IgD-negative memory B cell (primary cell): ENCODE data around the gene FAM222A. TPM values are rescaled to one million over a fixed set of nuclear protein-coding genes. Genes with fewer than 3 reads are reported as not detected.

Experiments
- H3K27ac Mint-ChIP-seq, 3 donors: one replicate each; pipeline ENCODE4 v1.8.0; 2020 to 2022; ENCODE audit warnings: mild to moderate bottlenecking in 3 of 3, mixed read lengths in 3 of 3, moderate library complexity in 1 of 3
- H3K27me3 Mint-ChIP-seq: one replicate; pipeline ENCODE4 v1.8.0; 2021; ENCODE audit warnings: mixed read lengths
- H3K36me3 Mint-ChIP-seq: one replicate; pipeline ENCODE4 v1.8.0; 2020; ENCODE audit warnings: mild to moderate bottlenecking, mixed read lengths
- H3K4me1 Mint-ChIP-seq, 3 donors: one replicate each; pipeline ENCODE4 v1.8.0; 2020 to 2022; ENCODE audit warnings: mixed read lengths in 3 of 3, mild to moderate bottlenecking in 1 of 3
- H3K4me3 Mint-ChIP-seq, 4 donors: one replicate each; pipeline ENCODE4 v1.8.0; 2020 to 2022; ENCODE audit warnings: mild to moderate bottlenecking in 4 of 4, mixed read lengths in 4 of 4, moderate library complexity in 3 of 4
- H3K9me3 Mint-ChIP-seq, 3 donors: one replicate each; pipeline ENCODE4 v1.8.0; 2020 to 2021; ENCODE audit warnings: mixed read lengths in 3 of 3, mild to moderate bottlenecking in 1 of 3
- polyA plus RNA-seq: library from polyadenylated mRNA; unstranded; fragments of 300-500 nt; fragmentation: Illumina TruSeq; gene quantifications from one replicate; pipeline ENCODE4 v1.2.3, GENCODE V29; 2021

Gene FAM222A
- polyA plus RNA-seq, 1 donor from 2014 or later: 0.10 TPM

- Mint-ChIP-seq H3K36me3 (no peaks in the 10 kb centered on the region), H3K4me3 (no peak overlapping the region), H3K27ac (no peak overlapping the region), H3K9me3 (peaks cover 0 to 2% (median 0%) of the 10 kb centered on the region in 3 donors), H3K4me1 (no peaks in the 10 kb centered on the region), H3K27me3 (peaks cover 10% of the 10 kb centered on the region)
Measured at GRCh38 chr12:109702111-109702841, 11.3 kb upstream of the FAM222A start.

- Mint-ChIP-seq H3K4me1 (no peaks in the 10 kb centered on the region), H3K36me3 (peaks cover 2% of the 10 kb centered on the region), H3K9me3 (peaks cover 0 to 2% (median 0%) of the 10 kb centered on the region in 3 donors), H3K27ac (no peak overlapping the region), H3K27me3 (peaks cover 14% of the 10 kb centered on the region), H3K4me3 (no peak overlapping the region)
Measured at GRCh38 chr12:109703684-109704083, 9.9 kb upstream of the FAM222A start.

- H3K4me3 Mint-ChIP-seq: no peak overlapping the region
- H3K9me3 Mint-ChIP-seq: peaks cover 0 to 2% (median 0%) of the 10 kb centered on the region in 3 donors
- peaks cover 14% of the 10 kb centered on the region for H3K27me3 Mint-ChIP-seq
- no peak overlapping the region for H3K27ac Mint-ChIP-seq
- no peaks in the 10 kb centered on the region for H3K4me1 Mint-ChIP-seq
- peaks cover 3% of the 10 kb centered on the region for H3K36me3 Mint-ChIP-seq
Measured at GRCh38 chr12:109704371-109705098, 9.1 kb upstream of the FAM222A start.

- no peak overlapping the region for H3K27ac Mint-ChIP-seq
- H3K27me3 Mint-ChIP-seq: peaks cover 14% of the 10 kb centered on the region
- no peaks in the 10 kb centered on the region for H3K4me1 Mint-ChIP-seq
- peaks cover 3% of the 10 kb centered on the region for H3K36me3 Mint-ChIP-seq
- peaks cover 0 to 2% (median 0%) of the 10 kb centered on the region in 3 donors for H3K9me3 Mint-ChIP-seq
- no peak overlapping the region for H3K4me3 Mint-ChIP-seq
Measured at GRCh38 chr12:109705291-109705690, 8.3 kb upstream of the FAM222A start.

GRCh38 chr12:109706398-109706746 lies 7.3 kb upstream of the FAM222A start:
- Mint-ChIP-seq H3K4me1 (no peaks in the 10 kb centered on the region), H3K4me3 (no peak overlapping the region), H3K27ac (no peak overlapping the region), H3K9me3 (peaks cover 0 to 4% (median 0%) of the 10 kb centered on the region in 3 donors), H3K27me3 (peaks cover 19% of the 10 kb centered on the region), H3K36me3 (peaks cover 3% of the 10 kb centered on the region)

- H3K27ac Mint-ChIP-seq: no peak overlapping the region
- H3K9me3 Mint-ChIP-seq: peaks cover 0 to 4% (median 0%) of the 10 kb centered on the region in 3 donors
- H3K4me1 Mint-ChIP-seq: no peaks in the 10 kb centered on the region
- peaks cover 17% of the 10 kb centered on the region for H3K27me3 Mint-ChIP-seq
- H3K36me3 Mint-ChIP-seq: peaks cover 3% of the 10 kb centered on the region
- H3K4me3 Mint-ChIP-seq: no peak overlapping the region
Measured at GRCh38 chr12:109706747-109707469, 6.7 kb upstream of the FAM222A start.

- Mint-ChIP-seq H3K4me3 (no peak overlapping the region), H3K27ac (no peak overlapping the region), H3K9me3 (peaks cover 0 to 3% (median 0%) of the 10 kb centered on the region in 3 donors), H3K27me3 (peaks cover 15% of the 10 kb centered on the region), H3K36me3 (peaks cover 3% of the 10 kb centered on the region), H3K4me1 (no peaks in the 10 kb centered on the region)
Measured at GRCh38 chr12:109707470-109707821, 6.2 kb upstream of the FAM222A start.

- Mint-ChIP-seq H3K4me3 (no peak overlapping the region), H3K36me3 (peaks cover 3% of the 10 kb centered on the region), H3K27ac (peak overlapping the region in 1 of 3 donors; percentile 51)
Measured at GRCh38 chr12:109708939-109709338, 4.7 kb upstream of the FAM222A start.

GRCh38 chr12:109709401-109709991 lies 4.1 kb upstream of the FAM222A start:
- Mint-ChIP-seq H3K9me3 (peaks cover 0 to 3% (median 0%) of the 10 kb centered on the region in 3 donors), H3K27me3 (peaks cover 15% of the 10 kb centered on the region), H3K4me1 (peaks cover 3 to 5% (median 4%) of the 10 kb centered on the region in 3 donors), H3K36me3 (peaks cover 3% of the 10 kb centered on the region), H3K27ac (peak overlapping the region in 1 of 3 donors; percentile 51), H3K4me3 (no peak overlapping the region)

More at GRCh38 chr12:109708939-109709338, 4.7 kb upstream of the FAM222A start:
- peaks cover 0 to 3% (median 0%) of the 10 kb centered on the region in 3 donors for H3K9me3 Mint-ChIP-seq
- peaks cover 3 to 5% (median 4%) of the 10 kb centered on the region in 3 donors for H3K4me1 Mint-ChIP-seq
- H3K27me3 Mint-ChIP-seq: peaks cover 15% of the 10 kb centered on the region

GRCh38 chr12:109710205-109710746 lies 3.3 kb upstream of the FAM222A start:
- Mint-ChIP-seq H3K4me1 (peaks cover 3 to 6% (median 4%) of the 10 kb centered on the region in 3 donors), H3K27me3 (peaks cover 10% of the 10 kb centered on the region), H3K36me3 (peaks cover 3% of the 10 kb centered on the region), H3K4me3 (no peak overlapping the region), H3K27ac (no peak overlapping the region), H3K9me3 (peaks cover 0 to 3% (median 0%) of the 10 kb centered on the region in 3 donors)

- Mint-ChIP-seq H3K27ac (peak overlapping the region in 1 of 3 donors; percentile 62), H3K4me1 (peaks cover 3 to 6% (median 4%) of the 10 kb centered on the region in 3 donors), H3K36me3 (peaks cover 3% of the 10 kb centered on the region), H3K4me3 (peak overlapping the region in 1 of 4 donors; percentile 68), H3K9me3 (peaks cover 0 to 3% (median 0%) of the 10 kb centered on the region in 3 donors), H3K27me3 (peaks cover 10% of the 10 kb centered on the region)
Measured at GRCh38 chr12:109710747-109711595, 2.7 kb upstream of the FAM222A start.

- H3K27me3 Mint-ChIP-seq: peaks cover 14% of the 10 kb centered on the region
- H3K4me1 Mint-ChIP-seq: peaks cover 3 to 6% (median 4%) of the 10 kb centered on the region in 3 donors
- H3K36me3 Mint-ChIP-seq: peaks cover 3% of the 10 kb centered on the region
- H3K4me3 Mint-ChIP-seq: peak overlapping the region in 1 of 4 donors; percentile 86
- peak overlapping the region in 1 of 3 donors; percentile 90 for H3K27ac Mint-ChIP-seq
- H3K9me3 Mint-ChIP-seq: peaks cover 0 to 3% (median 0%) of the 10 kb centered on the region in 3 donors
Measured at GRCh38 chr12:109711596-109712461, 1.8 kb upstream of the FAM222A start.
